GM15510 (cell line): Measurements from ENCODE around the gene PIBF1.

Experiments used
- POLR2A ChIP-seq: IDR thresholded peaks from 3 replicates; pipeline ENCODE4 v1.6.1; 2011; ENCODE audit warnings: borderline replicate concordance; ENCODE audit not compliant: insufficient read length; ENCODE audit errors: extremely low read depth

The PIBF1 gene

DNA sequence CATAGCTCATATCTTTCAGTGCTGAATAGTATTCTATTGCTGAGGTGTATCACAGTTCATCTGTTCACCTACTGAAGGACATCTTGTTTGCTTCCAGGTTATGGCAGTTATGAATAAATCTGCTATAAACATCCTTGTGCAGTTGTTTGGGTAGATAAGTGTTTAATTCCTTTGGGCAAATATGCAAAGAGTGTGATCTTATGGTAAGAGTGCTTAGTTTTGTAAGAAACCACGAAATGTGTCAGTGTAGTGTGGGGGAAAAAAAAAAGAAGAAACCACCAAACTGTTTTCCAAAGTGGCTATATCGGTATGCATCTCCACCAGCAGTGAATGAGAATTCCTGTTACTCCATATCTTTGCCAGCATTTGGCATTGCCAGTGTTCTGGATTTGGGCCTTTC, 93.3 kb downstream of the PIBF1 start:
- no peak for TF ChIP-seq POLR2A

DNA sequence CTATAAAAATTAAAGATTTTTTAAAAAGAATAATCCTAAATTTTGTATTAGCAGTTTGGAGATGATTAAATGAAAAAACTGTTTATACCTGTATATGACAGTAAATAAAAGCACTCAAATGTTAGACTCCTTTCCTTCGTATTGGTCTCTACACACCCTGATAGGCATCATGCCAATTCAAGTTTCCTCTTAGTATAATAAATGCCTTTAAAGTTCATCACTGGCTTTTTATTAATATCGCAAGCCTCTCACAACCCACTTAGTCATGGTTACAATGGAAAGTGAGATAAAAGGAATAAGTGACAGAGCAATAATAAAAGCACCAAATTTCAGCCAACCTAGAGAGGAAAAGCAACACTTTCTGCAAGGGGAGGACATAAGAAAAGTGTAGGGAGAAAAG, 102.2 kb downstream of the PIBF1 start:
- no peak for TF ChIP-seq POLR2A

- TF ChIP-seq POLR2A: no peak
Observed at GRCh38 chr13:72886272-72887067, 104.5 kb downstream of the PIBF1 start.

- TF ChIP-seq POLR2A: no peak
Observed at GRCh38 chr13:72889495-72889894, 107.6 kb downstream of the PIBF1 start.

- TF ChIP-seq POLR2A: no peak
Observed at GRCh38 chr13:72890546-72890945, 108.6 kb downstream of the PIBF1 start.

GRCh38 chr13:72891423-72891822, 109.5 kb downstream of the PIBF1 start:
- no peak for TF ChIP-seq POLR2A

GRCh38 chr13:72896869-72897268, 114.9 kb downstream of the PIBF1 start:
- TF ChIP-seq POLR2A: no peak

GRCh38 chr13:72908416-72908815, 126.5 kb downstream of the PIBF1 start:
- no peak for TF ChIP-seq POLR2A

GRCh38 chr13:72911981-72912380, 130.0 kb downstream of the PIBF1 start:
- no peak for TF ChIP-seq POLR2A

DNA sequence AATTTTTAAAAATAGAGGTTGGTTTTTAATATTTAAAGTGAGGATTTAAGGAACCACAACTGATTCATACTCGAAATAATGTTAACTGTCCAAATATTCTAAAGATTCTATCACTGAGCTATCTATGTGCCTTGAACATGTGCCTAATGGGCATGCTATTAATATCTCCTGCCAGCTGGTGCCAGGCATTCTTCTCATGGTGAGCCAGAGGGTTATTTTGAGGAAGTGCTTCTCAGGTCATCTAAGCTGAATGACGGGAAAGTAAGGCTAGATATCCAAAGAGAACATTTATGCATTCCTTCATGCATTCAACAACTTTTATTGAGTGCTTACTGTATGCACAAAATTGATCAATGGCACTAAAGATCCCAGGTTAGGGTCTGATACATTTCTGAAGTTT, 138.2 kb downstream of the PIBF1 start:
- TF ChIP-seq POLR2A: no peak

DNA sequence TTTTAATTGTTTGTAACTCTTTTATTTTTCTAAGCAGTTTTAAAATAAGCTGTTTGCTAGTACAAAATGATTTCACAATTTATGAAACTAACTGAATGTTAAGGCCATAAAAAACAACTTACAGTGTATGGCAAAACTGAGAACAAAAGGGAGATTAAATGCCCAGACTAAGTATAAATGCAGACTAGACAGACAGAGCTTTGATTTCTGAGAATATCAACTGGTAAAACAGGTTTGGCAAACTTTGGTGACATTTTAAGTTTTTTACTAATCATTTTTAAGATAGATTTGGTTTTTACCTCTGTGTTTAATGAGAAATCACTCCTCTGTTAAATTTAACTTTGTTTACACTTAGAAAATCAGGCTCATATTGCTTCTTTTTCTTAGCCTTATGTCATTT, 149.4 kb downstream of the PIBF1 start:
- TF ChIP-seq POLR2A: no peak

- TF ChIP-seq POLR2A: no peak
Observed at GRCh38 chr13:72932250-72932649, 150.3 kb downstream of the PIBF1 start.

DNA sequence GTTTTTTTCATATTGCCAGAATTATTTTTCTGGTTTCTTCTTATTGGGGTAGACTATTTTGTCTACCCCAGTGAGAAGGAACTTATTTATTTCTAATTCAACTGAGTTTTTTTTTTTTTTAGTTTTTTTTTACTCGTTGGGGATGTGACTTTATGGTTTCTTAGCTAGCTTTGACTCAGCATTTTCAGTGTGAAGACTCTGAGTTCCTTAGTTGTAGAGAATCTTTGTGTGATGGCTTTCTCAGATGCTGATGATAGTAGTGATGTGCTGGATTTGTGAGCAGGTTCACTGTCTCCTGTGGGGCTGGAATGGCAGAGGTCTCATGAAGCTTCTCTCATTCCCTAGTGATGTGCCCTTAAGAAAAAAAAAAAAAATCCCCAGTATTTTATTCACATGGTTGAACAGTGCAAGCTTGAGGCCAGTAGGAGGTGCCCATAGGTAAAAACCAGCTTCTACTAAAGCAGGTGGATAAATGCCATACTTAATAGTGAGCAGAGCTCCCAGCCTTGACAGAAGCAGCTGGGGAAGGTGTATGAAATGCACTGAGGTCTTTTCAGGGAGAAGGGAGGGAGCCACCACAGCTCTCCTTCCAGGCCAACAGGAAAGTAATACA, 170.7 kb downstream of the PIBF1 start:
- TF ChIP-seq POLR2A: no peak

DNA sequence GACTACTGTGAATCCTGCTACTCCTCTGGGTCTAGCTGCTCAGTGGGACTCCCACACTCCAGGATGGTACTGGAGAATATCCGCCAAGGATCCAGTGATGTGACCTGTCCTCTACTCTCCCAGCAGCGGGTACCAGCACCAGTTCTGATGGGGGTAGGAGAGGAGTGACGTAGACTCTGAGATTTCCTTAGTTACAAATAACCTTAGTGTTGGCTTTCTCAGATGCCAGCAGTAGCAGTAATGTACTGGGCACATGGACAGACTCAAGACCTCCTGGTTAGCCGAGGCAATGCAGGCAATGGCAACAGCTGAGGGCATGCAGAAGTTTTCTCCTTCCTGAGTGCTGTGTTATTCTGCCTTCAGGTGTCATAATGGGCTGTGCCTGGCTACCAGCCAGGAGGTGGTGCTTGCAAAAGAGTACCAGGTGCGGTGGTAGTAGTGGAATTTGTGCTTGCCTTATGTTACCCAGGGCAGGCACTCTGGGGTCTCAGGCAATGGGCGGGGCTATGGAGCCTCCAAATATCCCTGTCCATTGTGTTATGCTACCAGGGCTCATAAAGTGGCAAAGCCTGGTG, 171.5 kb downstream of the PIBF1 start:
- TF ChIP-seq POLR2A: no peak

DNA sequence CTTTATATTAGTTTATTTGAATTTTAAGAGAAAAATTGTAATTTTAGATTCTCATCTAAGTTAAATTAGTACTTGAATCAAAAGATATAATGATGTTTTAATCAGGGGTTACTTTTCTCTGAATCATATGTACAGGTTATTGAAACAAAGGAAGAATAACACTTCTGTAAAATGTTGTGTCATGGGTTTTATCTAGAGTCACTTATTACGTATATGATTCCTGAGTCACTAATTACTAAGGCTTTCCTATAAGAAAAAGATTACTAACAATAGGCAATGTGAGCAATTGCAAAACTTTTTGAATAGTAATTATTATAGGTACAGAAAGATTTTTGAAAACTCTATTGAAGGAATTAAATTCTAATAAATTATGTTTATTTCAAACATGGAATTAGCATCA, 177.7 kb downstream of the PIBF1 start:
- TF ChIP-seq POLR2A: no peak

DNA sequence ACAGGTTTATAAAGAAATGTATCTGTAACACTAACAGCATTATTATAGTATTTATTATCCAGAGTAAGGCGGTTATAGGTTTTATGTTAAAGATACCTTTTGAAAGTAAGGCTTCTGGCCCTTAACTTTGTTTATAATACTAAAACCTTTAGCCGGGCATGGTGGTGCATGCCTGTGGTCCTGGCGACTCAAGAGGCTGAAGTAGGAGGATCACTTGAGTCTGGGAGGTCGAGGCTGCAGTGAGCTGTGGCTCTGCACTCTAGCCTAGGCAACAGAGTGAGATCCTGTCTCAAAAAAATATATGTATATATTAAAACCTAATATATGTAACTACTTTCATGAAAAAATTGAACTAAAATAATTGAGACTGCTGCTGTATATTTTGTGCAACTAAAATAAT, 178.2 kb downstream of the PIBF1 start:
- TF ChIP-seq POLR2A: no peak

- no peak for TF ChIP-seq POLR2A
Observed at GRCh38 chr13:72960541-72960940, 178.6 kb downstream of the PIBF1 start.

- no peak for TF ChIP-seq POLR2A
Observed at GRCh38 chr13:72963762-72964161, 181.8 kb downstream of the PIBF1 start.
